Endothelial cell of umbilical vein (primary cell): ENCODE results near the gene FAM151B.

Source experiments
- FOS ChIP-seq: IDR thresholded peaks from 2 replicates; pipeline ENCODE4 v1.6.1; 2011; ENCODE audit warnings: mild to moderate bottlenecking, low read length, moderate library complexity, borderline replicate concordance; ENCODE audit not compliant: insufficient read depth
- TF ChIP-seq, protein P1 (sequence below): IDR thresholded peaks from 2 replicates; pipeline ENCODE4 v1.6.1; 2011; ENCODE audit not compliant: insufficient read depth, insufficient read length

DNA sequence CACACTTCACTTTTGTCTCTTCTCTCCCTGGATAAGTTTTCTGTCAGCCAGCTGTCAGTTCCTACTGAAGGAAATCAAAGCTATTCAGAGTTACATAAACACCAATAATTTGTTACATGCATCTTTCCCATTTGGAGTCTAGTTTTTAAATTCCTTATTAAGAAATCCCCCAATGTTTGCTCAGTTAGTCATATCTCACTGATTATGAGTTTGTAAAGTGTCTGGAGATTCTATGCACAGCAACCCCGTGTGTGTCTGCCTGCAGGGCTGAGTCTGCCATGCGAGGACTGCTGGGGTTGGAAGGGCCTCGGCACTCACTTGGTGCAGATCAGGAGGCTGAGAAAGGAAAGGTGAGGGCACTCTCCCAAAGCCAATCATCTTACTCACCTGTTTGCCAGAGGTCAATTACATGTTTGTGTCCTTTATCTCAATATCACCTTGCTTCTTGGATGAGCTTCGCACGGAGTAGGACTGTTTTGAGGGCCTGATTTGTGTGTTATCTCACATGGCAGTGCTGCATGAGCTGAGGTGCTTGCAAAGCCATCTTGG lies 78.9 kb downstream of the FAM151B start:
- TF ChIP-seq FOS: no peak
- TF ChIP-seq, protein P1, sequence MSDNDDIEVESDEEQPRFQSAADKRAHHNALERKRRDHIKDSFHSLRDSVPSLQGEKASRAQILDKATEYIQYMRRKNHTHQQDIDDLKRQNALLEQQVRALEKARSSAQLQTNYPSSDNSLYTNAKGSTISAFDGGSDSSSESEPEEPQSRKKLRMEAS: no peak
